Spleen (tissue), 11 donors: ENCODE data around the gene OTUD4. TPM values are rescaled to one million over a fixed set of nuclear protein-coding genes. Genes with fewer than 3 reads are reported as not detected.

Source experiments
- DNase-seq: peaks from one replicate; pipeline ENCODE4 v3.0.0-alpha.2; 2020
- H3K27ac ChIP-seq, 8 donors: fragments of 200-600 bp; sonication (generic) in 7 of 8; 1 replicate in 4 of 8; 2 replicates in 4 of 8; pipeline versions ENCODE4 v1.5.0 to v1.8.0; 2016 to 2021; ENCODE audit warnings: inconsistent platforms in 4 of 8, mild to moderate bottlenecking in 4 of 8, moderate library complexity in 1 of 8
- H3K27me3 ChIP-seq, 7 donors: fragments of 200-600 bp; sonication (generic) in 6 of 7; replicated peaks in 1 of 7; 1 replicate in 4 of 7; 2 replicates in 3 of 7; pipeline versions ENCODE4 v1.5.0 to v1.8.0; 2016 to 2021; ENCODE audit warnings: inconsistent platforms in 3 of 7, mild to moderate bottlenecking in 1 of 7
- H3K36me3 ChIP-seq, 6 donors: fragments of 200-600 bp; sonication (generic) in 5 of 6; 1 replicate in 4 of 6; 2 replicates in 2 of 6; pipeline versions ENCODE4 v1.5.0 to v1.8.0; 2016 to 2021; ENCODE audit warnings: inconsistent platforms in 2 of 6
- H3K4me1 ChIP-seq, 6 donors: fragments of 200-600 bp; sonication (generic) in 5 of 6; 1 replicate in 3 of 6; 2 replicates in 3 of 6; pipeline versions ENCODE4 v1.5.0 to v1.8.0; 2016 to 2021; ENCODE audit warnings: inconsistent platforms in 3 of 6
- H3K4me3 ChIP-seq, 8 donors: fragments of 200-600 bp; sonication (generic) in 7 of 8; 1 replicate in 4 of 8; 2 replicates in 4 of 8; pipeline versions ENCODE4 v1.5.0 to v1.8.0; 2016 to 2021; ENCODE audit warnings: inconsistent platforms in 4 of 8, mild to moderate bottlenecking in 4 of 8, moderate library complexity in 2 of 8
- H3K9me3 ChIP-seq, 8 donors: fragments of 200-600 bp; sonication (generic) in 7 of 8; 1 replicate in 4 of 8; 2 replicates in 4 of 8; pipeline versions ENCODE4 v1.5.0 to v1.8.0; 2016 to 2021; ENCODE audit warnings: inconsistent platforms in 4 of 8
- CTCF ChIP-seq, 11 experiments: fragments of 200-600 bp in 7 of 11; fragments of 450-650 bp in 4 of 11; sonication (generic) in 4 of 11; IDR thresholded peaks in 8 of 11; conservative IDR thresholded peaks in 3 of 11; 1 replicate in 7 of 11; 2 replicates in 4 of 11; pipeline versions ENCODE4 v1.4.0 to v1.8.0; 2016 to 2021; ENCODE audit warnings: antibody characterized with exemption in 11 of 11, inconsistent platforms in 4 of 11, mild to moderate bottlenecking in 1 of 11
- POLR2A ChIP-seq, 3 donors: fragments of 450-650 bp; IDR thresholded peaks; one replicate each; pipeline ENCODE4 v1.5.1; 2017; ENCODE audit warnings: antibody characterized with exemption in 3 of 3, mild to moderate bottlenecking in 1 of 3
- POLR2AphosphoS5 ChIP-seq, 3 donors: sonication (generic); formaldehyde crosslinking; IDR thresholded peaks; one replicate each; pipeline ENCODE4 v1.5.1; 2017; ENCODE audit warnings: antibody characterized with exemption in 3 of 3
- WGBS, 5 donors: extraction: QIAGEN DNeasy Blood & Tissue Kit in 3 of 5; methylation state at CpG; one replicate each; pipeline versions ENCODE4 v1.1.5 to v1.1.7; 2013 to 2018; 5-methylcytosine and 5-hydroxymethylcytosine counted together
- intact Hi-C: fragments of 100-400 bp; cut with DNase I; formaldehyde crosslinking; loops from one replicate; pipeline ENCODE4 v1.15.0; 2023; ENCODE audit warnings: low total_unique reads
- polyA plus RNA-seq, 3 donors: library from polyadenylated mRNA; stranded (reverse); fragments of 200-250 nt; gene quantifications; one replicate each; pipeline ENCODE4 v1.2.1, GENCODE V29; 2013
- total RNA-seq, 7 donors: library from RNA; depleted of rRNA in 3 of 7; stranded (reverse); fragments of >200 nt in 3 of 7; fragmentation: NEBNext Ultra II Directional in 4 of 7; extraction: Animal tissue kit (Norgen Biotek cat#: 25700) in 4 of 7; gene quantifications; one replicate each; pipeline versions ENCODE4 v1.1.0 to v1.2.1, GENCODE V29; 2016 to 2021
- donor health status: healthy with polysubstance abuse.
- donor health status: DM: no; HTN: no; CAD: no; lungs with moderate emphysema.
- donor health status: DM: no; HTN: no; CAD: no.
- donor health status: Bipolar disorder and iron deficiency.
- donor health status: healthy.
- donor health status: DM: no; HTN: no; CAD: no.
- donor health status: DM: yes; HTN: yes; CAD: no.

Gene OTUD4
- total and polyA plus RNA-seq, 10 donors = 8.1 to 53.0 (median 44.1) TPM

- Histone ChIP-seq H3K27ac (peak overlapping the region; percentile 79 to 92 (median 88)), H3K4me1 (peaks cover 17 to 72% (median 56%) of the 10 kb centered on the region in 6 donors), H3K4me3 (peak overlapping the region; percentile 49 to 96 (median 74)), H3K36me3 (peaks cover 0 to 36% (median 23%) of the 10 kb centered on the region in 6 donors), H3K27me3 (no peaks in the 10 kb centered on the region), H3K9me3 (peaks cover 0 to 16% (median 11%) of the 10 kb centered on the region in 8 donors)
- WGBS, 5 donors = 10 to 14% (median 11%) methylated on average over 10 of the region's 10 CpGs
- intact Hi-C loops = no loop called here
- TF ChIP-seq CTCF (IDR thresholded peaks at IDR 0.05 in 8 of 11, conservative IDR thresholded peaks at IDR 0.05 in 3 of 11) (no peak), POLR2AphosphoS5 (IDR thresholded peaks at IDR 0.05) (no peak), POLR2A (IDR thresholded peaks at IDR 0.05) (no peak)
- DNase-seq = no peak
Observed at GRCh38 chr4:145097331-145097820, 83.0 kb downstream of the OTUD4 start.

DNA sequence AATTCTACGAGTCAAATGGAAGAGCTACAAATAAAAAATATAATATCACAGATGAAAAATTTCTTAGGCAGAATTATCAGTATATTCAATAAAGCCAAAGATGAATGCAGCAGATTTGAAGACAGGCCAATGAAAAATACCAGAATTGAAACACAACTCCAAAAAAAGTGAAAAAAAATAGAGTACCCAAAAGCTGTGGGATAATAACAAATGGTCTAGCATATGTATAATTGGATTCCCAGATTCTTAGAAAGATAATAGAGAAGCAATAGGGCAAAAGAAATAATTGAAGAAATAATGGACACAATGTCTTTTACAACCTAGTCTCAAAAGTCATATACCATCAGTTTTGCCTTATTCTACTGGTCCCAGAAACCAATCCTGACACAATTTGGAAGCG, 86.8 kb downstream of the OTUD4 start:
- Histone ChIP-seq H3K27ac (no peak overlapping the region), H3K4me3 (no peak overlapping the region), H3K4me1 (peaks cover 11 to 46% (median 23%) of the 10 kb centered on the region in 6 donors), H3K27me3 (no peaks in the 10 kb centered on the region), H3K36me3 (peaks cover 0 to 73% (median 31%) of the 10 kb centered on the region in 6 donors), H3K9me3 (peaks cover 0 to 16% (median 11%) of the 10 kb centered on the region in 8 donors)
- intact Hi-C loops = no loop called here
- TF ChIP-seq POLR2AphosphoS5 (IDR thresholded peaks at IDR 0.05) = no peak
- no peak for TF ChIP-seq POLR2A (IDR thresholded peaks at IDR 0.05)
- TF ChIP-seq CTCF (IDR thresholded peaks at IDR 0.05 in 8 of 11, conservative IDR thresholded peaks at IDR 0.05 in 3 of 11) = no peak
- no peak for DNase-seq
- WGBS, 5 donors = 81 to 99% (median 94%) methylated on average over 2 of the region's 2 CpGs

DNA sequence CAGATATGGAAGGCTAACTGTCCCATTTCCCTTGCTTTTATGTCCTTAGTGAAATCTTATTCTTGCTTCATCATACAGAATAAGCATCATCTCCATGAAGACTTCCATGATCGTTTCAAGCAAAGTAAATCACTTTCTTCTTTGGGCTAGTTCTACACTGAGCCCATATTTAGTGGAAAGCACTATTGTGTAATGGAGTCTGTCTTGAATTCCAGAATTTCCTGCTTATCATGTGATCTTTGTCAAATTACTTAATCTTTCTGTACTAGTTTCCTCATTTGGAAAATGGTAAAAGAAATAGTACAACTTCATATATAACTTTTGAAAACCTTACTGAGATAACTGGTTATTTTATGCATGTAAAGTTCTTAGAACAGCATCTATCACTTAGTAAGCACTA, 90.0 kb downstream of the OTUD4 start:
- Histone ChIP-seq H3K4me3 (no peak overlapping the region), H3K36me3 (peaks cover 0 to 96% (median 31%) of the 10 kb centered on the region in 6 donors), H3K27ac (peak overlapping the region in 1 of 8 donors; percentile 46), H3K4me1 (peaks cover 0 to 33% (median 4%) of the 10 kb centered on the region in 6 donors), H3K27me3 (no peaks in the 10 kb centered on the region), H3K9me3 (peaks cover 0 to 16% (median 11%) of the 10 kb centered on the region in 8 donors)
- no peak for DNase-seq
- TF ChIP-seq POLR2AphosphoS5 (IDR thresholded peaks at IDR 0.05) = no peak
- no peak for TF ChIP-seq POLR2A (IDR thresholded peaks at IDR 0.05)
- no peak for TF ChIP-seq CTCF (IDR thresholded peaks at IDR 0.05 in 8 of 11, conservative IDR thresholded peaks at IDR 0.05 in 3 of 11)
- intact Hi-C loops = no loop called here
- 83 to 98% (median 94%) methylated on average over 1 of the region's 1 CpG for WGBS, 5 donors

GRCh38 chr4:145083891-145084605, 96.3 kb downstream of the OTUD4 start:
- no peaks in the 10 kb centered on the region for H3K27me3 ChIP-seq
- H3K27ac ChIP-seq = no peak overlapping the region
- no peak for TF ChIP-seq CTCF (IDR thresholded peaks at IDR 0.05 in 8 of 11, conservative IDR thresholded peaks at IDR 0.05 in 3 of 11)
- TF ChIP-seq POLR2A (IDR thresholded peaks at IDR 0.05) = no peak
- no peak for TF ChIP-seq POLR2AphosphoS5 (IDR thresholded peaks at IDR 0.05)
- peaks cover 0 to 80% (median 20%) of the 10 kb centered on the region in 6 donors for H3K36me3 ChIP-seq
- H3K9me3 ChIP-seq = no peaks in the 10 kb centered on the region
- intact Hi-C loops = no loop called here
- no peak overlapping the region for H3K4me3 ChIP-seq
- 85 to 100% (median 93%) methylated on average over 1 of the region's 1 CpG for WGBS, 5 donors
- H3K4me1 ChIP-seq = peaks cover 0 to 11% (median 0%) of the 10 kb centered on the region in 6 donors
- no peak for DNase-seq
